Raji (cell line): ENCODE results near the gene MASP2.

ENCODE experiments used
- POLR2A ChIP-seq: IDR thresholded peaks from 2 replicates; pipeline ENCODE4 v1.6.1; 2011; ENCODE audit warnings: low read depth, low read length, control low read depth; ENCODE audit not compliant: insufficient read depth

MASP2 gene

DNA sequence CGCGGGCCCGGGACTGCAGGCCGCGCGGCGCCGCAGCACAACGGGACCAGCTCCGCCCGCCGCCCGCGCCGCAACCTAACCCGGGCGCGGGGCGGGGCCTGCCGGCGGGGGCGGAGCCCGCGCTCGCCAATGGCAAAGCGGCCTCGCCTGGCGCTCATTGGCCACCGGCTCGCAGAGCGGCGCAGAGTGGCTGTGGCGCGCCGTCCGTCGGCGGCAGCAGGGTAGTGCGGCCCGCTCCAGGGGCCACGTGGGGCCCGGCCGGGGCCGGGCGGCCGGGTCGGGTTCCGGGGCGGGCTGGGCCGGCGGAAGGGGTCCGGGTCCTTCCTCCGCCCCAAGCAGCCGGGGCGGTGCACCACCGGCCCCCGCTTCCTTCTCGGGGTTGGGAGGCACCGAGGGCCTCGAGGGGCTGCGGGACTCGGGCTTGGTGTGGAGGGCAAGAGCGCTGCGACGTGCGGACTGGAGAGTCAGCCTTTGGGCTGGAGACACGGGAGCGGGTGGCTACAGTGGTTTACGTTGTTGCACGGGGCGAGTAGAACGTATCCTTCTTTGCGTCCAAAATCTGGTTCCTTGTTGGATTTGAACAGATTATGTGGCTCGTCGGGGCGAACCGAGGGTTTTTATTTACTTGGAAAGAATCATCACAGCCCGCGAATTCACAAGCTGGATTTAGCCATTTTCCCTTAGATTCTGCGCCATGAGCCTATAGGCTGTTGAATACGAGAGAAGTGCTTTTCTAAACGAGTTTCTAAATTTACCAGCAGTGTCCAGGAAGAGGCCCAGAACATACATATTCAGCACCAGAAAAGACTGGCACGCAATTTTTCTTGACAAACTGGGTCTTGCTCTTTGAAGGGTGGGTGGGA lies 13.2 kb upstream of the MASP2 start, which contains the start of gene SRM:
Gene SRM, minus strand, starts transcription at position 51 of the 863 bp plus-strand sequence. CDS start 75 bp downstream, outside the sequence.
- peak; percentile 84 for TF ChIP-seq POLR2A

DNA sequence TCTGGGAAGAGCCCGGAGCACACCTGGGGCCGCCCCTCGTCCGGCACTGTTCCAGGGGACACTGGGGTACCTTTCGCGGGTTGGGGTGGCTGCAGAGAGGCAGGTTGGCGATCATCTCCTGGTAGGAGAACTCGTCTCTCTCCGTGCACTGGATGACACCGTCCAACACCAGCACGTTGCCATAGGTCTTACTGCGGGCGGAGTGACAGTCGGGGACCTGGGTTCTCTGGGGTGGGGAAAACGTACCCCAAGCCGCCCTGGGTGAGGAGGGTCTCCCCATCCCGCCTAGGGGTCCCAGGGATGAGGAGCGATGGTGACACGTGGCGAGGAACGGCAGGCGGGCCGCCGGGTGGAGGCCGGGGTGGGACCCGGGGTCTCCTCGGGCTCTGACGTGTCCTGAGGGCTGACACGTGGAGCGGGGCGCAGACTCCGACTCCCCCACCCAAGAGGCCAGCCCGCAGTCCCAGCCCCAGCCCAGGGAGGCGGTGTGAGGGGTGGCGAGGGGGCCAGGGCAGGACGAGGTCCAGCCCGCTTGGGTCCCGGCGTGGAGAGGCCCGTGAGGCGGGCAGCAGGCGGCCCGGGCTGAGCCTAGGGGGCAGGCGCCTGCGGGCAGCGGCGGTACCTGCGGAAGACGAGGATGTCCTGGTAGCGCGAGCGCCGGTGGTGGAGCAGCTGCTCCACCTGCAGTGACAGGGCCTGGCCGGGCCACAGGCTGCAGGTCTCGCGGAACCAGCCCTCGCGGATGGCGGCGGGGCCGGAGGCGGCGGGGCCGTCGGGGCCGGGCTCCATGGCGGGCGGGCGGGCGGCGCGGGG lies 12.3 kb upstream of the MASP2 start:
- TF ChIP-seq POLR2A, result no peak

GRCh38 chr1:11058595-11059154 lies 11.6 kb upstream of the MASP2 start:
- TF ChIP-seq POLR2A, result no peak

DNA sequence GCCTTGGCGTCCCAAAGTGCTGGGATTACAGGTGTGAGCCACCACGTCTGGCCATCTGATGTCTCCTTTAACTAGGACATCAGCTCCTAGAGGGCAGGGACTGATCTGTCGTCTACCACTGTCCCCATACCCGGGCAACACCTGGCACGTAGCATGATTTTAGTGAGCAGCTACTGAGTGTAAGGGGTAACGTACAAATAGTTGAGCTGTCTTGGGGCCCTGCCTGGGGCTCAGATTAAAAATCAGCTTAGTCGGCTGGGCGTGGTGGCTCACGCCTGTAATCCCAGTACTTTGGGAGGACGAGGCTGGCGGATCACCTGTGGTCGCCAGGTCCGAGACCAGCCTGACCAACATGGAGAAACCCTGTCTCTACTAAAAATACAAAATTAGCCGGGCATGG lies 11.0 kb upstream of the MASP2 start:
- no peak for TF ChIP-seq POLR2A

DNA sequence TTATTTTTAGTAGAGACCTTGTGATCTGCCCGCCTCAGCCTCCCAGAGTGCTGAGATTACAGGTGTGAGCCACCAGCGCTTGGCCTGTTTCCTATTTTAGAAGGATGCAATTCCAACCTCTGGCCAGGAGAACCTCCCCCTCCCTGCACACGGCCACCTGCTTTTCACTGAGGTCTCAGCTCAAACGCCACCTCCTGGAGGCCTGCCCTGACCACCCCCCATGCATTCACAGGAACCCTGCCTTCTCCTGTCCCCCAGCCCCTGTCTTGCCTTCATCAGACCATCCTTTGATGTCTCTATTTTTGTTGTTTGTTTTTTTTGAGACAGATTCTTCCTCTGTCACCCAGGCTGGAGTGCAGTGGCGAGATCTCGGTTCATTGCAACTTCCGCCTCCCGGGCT lies 10.4 kb upstream of the MASP2 start:
- no peak for TF ChIP-seq POLR2A

DNA sequence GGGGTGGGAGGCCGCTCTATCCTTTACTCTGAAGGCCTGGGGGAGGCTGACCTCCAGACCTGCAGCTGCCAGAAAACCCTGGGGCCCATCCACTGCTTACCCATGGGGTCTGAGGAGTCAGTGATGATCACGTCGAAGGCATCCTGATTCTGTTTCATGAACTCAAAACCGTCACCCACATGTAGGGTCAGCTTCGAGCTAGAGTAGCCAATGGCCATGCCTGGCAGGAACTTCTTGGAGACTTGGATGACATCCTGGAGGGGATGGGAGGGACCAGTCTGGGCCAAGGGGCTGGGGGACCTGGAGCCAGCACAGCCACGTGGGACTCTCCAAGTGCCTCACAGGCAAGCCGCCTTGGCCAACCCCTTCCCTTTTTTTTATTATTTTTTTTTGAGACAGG lies 9.5 kb upstream of the MASP2 start:
- TF ChIP-seq POLR2A, result no peak

GRCh38 chr1:11055676-11056075 lies 8.6 kb upstream of the MASP2 start:
- no peak for TF ChIP-seq POLR2A

DNA sequence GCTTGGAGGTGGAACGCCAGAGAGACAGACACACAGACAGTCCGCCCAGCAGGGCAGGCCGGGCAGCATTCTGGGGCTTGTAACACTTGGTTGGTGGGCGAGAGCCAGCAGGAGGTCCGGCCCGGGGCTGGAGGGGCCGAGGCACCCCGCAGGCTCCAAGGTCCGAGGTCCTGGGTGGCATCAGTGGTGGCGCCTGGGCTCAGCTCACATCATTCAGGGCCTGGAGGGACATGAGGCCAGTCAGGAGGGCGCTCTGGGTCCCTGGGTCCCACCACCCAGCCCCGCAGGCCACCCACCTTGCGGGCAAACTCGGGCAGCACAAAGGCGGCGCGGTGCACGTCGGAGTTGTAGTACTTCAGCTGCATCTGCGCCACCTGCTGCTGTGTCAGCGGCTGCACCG lies 7.6 kb upstream of the MASP2 start:
- TF ChIP-seq POLR2A, result no peak

DNA sequence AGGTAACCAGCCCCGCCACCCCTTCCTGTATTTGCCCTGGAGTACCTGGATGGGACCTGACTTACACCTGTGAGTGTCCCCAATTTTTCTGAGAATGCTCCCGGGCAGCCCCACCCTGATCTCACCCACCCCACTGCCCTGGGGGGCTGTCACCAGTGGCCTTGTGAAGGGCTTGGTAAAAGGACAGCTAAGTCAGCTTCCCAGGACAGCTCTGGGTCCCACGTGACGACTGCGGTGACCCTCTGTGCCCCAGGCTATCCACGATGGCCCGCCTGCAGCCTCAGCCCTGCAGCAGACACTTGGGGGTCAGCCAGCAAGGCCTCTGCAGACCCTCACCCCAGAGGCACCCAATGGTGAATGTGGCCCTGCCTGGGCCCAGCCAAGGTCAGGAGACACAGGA lies 7.1 kb upstream of the MASP2 start:
- TF ChIP-seq POLR2A, result no peak

DNA sequence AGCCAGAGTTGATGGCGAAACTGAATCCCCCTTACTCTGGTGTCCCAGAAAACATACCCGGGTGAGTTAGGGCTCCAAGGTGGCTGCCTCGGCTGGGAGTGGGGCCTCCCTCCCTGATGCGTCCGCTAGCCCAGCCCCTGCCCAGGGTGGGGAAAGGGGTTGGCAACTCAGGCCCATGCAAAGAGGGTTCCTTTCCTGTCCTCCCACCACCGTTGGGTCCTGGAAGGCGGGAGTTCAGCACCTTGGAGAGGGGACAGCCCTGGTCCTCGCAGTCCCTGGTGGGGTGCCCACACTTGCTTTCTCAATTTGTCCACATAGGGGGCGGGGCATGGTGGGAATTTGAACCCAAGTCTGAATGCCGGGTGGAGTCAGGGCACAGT lies 6.7 kb upstream of the MASP2 start:
- no peak for TF ChIP-seq POLR2A

DNA sequence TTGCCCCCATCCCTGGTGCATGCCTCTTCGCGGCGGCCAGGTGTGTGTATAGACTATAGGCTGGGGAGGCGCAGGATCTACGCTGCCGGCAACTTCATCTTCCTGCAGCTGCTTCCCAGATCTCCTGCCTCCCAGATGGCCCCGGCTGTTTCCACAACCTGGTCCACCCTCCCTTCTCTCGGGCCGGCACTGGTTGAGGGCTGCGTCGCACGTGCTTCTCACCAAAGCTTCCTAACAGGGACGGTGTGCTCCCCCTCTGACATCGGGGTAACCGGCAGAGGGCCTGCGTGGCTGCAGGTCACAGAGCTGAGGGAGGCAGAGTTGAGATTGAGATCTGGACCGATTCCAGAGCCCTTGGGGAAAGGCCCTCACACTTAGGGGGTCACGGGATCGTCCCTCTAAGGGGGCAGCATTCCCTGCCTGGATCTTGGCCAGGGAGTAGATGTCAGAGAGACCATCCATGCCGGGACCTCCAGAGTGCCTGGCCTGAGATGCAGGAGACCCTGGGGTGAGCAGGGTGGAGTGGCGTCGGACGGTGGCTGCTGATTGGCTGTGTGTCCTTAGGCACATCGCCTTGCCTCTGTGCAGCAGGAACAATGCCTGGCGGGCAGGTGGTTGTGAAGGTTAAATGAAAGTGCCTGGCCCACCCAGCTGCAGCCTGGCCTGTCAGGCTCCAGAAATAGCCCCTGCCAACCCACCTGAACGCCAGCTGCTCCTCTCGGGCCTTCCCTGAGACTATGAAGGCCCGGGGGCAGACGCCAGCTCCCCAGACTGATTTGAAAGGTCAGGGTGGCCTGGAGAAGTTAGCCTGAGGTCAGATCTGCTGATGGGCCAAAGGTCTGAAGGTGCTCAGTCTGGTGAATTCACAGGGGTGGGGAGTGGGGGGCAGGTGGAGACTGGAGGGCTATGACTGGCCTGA lies 6.1 kb upstream of the MASP2 start:
- TF ChIP-seq POLR2A, result peak; percentile 60

DNA sequence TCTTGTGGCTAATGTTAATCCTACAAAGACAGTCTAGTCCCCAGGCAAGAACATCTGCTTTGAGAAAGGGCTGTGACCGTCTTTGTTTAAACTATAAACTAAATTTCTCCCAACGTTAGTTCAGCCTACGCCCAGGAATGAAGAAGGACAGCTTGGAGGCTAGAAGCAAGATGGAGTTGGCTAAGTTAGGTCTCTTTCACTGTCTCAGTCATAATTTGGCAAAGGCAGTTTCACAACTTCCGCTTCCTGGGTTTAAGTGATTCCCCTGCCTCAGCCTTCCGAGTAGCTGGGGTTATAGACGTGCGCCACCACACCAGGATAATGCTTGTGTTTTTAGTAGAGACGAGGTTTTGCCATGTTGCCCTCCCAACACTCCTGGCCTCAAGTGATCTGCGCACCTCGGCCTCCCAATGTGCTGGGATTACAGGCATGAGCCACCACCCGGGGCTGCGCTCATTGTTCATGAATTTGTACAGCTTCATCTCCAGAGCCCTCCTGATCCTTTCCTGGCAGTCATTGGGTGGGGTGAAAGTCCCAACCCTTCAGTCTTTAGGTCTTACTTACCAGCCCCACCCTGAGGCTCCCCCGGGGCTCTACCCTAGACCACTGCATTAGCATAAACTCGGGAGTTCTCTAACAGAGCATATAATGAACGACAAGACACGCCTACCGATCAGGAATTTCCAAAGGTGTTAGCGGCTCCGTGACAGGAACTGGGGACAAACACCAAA lies 4.9 kb upstream of the MASP2 start:
- TF ChIP-seq POLR2A, result no peak

GRCh38 chr1:11046270-11046566 lies 821 bp downstream of the MASP2 start:
- no peak for TF ChIP-seq POLR2A

DNA sequence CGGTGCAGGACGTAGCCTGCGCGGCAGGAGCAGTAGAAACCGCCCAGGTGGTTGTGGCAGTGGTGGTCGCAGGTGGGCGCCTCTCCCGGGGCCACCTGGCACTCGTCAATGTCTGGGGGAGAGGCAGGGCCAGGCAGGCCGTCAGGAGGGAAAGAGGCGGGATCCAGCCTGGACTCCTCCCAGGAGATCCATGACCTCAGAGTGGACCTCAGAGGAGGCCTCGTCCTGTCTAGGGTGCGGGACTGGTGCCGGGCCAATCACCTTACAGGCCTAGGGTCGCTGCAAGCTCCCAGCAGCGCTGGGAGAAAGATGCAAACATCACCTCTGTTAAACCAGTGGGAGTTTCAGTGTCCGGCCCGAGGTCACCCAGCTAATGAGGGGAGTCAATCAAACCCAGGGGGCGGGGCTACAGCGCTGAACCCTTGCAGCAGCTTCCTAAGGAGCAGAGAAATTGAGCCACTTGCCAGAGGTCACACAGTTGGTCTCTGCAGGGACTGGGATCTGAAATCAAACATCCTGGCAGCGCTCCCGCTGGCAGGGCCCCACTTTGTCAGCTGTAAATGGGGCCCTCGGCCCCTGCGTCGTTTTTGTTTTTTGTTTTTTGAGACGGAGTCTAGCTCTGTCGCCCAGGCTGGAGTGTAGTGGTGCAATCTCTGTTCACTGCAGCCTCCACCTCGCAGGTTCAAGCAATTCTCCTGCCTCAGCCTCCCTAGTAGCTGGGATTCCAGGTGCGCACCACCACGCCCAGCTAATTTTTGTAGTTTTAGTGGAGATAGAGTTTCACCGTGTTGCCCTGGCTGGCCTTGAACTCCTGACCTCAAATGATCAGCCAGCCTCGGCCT lies 1.4 kb downstream of the MASP2 start:
- no peak for TF ChIP-seq POLR2A

DNA sequence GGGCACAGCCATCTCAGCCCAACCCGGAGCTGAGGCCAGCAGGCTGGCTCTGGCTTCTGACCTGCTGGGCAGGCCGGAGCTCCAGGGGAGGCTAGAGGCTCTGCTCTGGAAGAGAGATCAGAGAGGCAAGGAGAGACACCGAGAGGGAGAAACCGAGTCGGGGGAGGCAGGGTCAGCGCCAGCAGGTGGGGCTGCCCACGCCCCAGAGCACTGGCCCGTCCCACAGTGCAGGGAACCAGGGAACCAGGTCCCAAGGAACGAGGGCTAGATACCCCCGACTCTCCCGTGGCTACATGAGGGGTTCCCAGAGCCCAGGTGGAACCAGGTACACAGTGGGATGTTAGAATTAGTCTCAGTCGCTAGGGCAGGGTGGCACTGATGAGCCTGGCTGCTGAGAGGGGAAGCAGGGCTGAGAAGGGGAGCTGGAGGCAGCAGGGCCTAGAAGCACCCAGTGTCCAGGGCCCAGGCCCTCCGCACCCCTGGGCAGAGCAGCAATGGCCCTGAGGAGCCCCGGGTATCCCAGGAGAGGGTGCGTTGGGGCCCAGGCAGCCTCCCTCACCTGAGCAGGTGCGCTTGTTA lies 2.1 kb downstream of the MASP2 start:
- TF ChIP-seq POLR2A, result no peak
